Keratinocyte (primary cell): ENCODE measurements around the gene SMO.

ENCODE experiments used
- CTCF ChIP-seq, 3 experiments: IDR thresholded peaks in 1 of 3; conservative IDR thresholded peaks in 1 of 3; optimal IDR thresholded peaks in 1 of 3; 2 replicates in 2 of 3; 3 replicates in 1 of 3; pipeline versions ENCODE3 to v1.5.1; 2011; ENCODE audit warnings: low read length in 3 of 3, mild to moderate bottlenecking in 3 of 3, moderate library complexity in 2 of 3, control low read depth in 1 of 3, inconsistent platforms in 1 of 3; ENCODE audit not compliant: insufficient read depth in 2 of 3; ENCODE audit errors: extremely low read depth in 1 of 3
- EZH2 ChIP-seq: IDR thresholded peaks from one replicate; pipeline ENCODE4 v1.6.1; 2012; ENCODE audit warnings: inconsistent platforms, mild to moderate bottlenecking, low read length, moderate library complexity

- TF ChIP-seq CTCF (optimal IDR thresholded peaks at IDR 0.05 in 1 of 3, IDR thresholded peaks at IDR 0.05 in 1 of 3, conservative IDR thresholded peaks at IDR 0.05 in 1 of 3; ENCODE audit: extremely low read depth in 1 of 3, insufficient read depth in 2 of 3, low read length in 3 of 3), result no peak
- TF ChIP-seq EZH2, result no peak
Measured at GRCh38 chr7:129202058-129202777, 13.8 kb downstream of the SMO start.
